OCI-LY3 (cell line): ENCODE results near the gene SNAI1.

Experiments
- EZH2phosphoT487 ChIP-seq: fragments of 200-600 bp; shearing (Covaris generic); IDR thresholded peaks from 2 replicates; pipeline ENCODE4 v1.6.1; 2018; ENCODE audit warnings: antibody characterized with exemption, mixed run types, low read depth
- TF ChIP-seq, protein P1 (sequence below): fragments of 200-600, 300-600 bp; sonication (generic); IDR thresholded peaks from 2 replicates; pipeline ENCODE4 v1.5.1; 2014; ENCODE audit warnings: antibody characterized with exemption, low read length, low read depth

DNA sequence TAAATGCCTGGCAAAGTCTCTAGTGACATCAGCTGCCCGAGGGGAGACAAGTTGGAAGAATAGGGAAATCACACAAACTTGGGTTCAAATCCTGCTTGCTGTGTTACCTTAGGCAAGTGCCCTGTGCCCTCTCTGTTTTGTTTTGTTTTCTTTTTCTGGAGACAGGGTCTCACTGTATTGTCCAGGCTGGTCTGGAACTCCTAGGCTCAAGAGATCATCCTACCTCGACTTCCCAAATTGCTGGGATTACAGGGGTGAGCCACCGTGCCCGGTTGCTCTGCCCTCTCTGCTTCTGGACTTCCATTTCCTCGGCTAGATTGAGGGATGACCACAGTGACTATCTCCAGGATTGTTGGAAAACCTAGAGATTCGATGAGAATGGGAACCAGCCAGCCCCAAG, 55.4 kb downstream of the SNAI1 start:
- TF ChIP-seq EZH2phosphoT487 = no peak
- TF ChIP-seq, protein P1, sequence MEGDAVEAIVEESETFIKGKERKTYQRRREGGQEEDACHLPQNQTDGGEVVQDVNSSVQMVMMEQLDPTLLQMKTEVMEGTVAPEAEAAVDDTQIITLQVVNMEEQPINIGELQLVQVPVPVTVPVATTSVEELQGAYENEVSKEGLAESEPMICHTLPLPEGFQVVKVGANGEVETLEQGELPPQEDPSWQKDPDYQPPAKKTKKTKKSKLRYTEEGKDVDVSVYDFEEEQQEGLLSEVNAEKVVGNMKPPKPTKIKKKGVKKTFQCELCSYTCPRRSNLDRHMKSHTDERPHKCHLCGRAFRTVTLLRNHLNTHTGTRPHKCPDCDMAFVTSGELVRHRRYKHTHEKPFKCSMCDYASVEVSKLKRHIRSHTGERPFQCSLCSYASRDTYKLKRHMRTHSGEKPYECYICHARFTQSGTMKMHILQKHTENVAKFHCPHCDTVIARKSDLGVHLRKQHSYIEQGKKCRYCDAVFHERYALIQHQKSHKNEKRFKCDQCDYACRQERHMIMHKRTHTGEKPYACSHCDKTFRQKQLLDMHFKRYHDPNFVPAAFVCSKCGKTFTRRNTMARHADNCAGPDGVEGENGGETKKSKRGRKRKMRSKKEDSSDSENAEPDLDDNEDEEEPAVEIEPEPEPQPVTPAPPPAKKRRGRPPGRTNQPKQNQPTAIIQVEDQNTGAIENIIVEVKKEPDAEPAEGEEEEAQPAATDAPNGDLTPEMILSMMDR = no peak
